CD4-positive, alpha-beta T cell treated with Interleukin-4 for 1 hour (primary cell): ENCODE results near the gene TCTN3.
A peak's percentile ranks its signal among the peaks of the same experiment; 100 is the strongest.
"Not testable (repeated sequence)": the region's sequence is repeated elsewhere in the genome, so short reads cannot be mapped to it uniquely, and the experiment has no call there.

Experiments used
- DNase-seq, 2 donors: peaks; one replicate each; pipeline ENCODE4 v3.0.0-alpha.2; 2020 to 2022

The TCTN3 gene

GRCh38 chr10:95675403-95676116 is 18.2 kb downstream of the TCTN3 start:
- no peak for DNase-seq

GRCh38 chr10:95674643-95675042 is 19.1 kb downstream of the TCTN3 start:
- DNase-seq: no peak

DNA sequence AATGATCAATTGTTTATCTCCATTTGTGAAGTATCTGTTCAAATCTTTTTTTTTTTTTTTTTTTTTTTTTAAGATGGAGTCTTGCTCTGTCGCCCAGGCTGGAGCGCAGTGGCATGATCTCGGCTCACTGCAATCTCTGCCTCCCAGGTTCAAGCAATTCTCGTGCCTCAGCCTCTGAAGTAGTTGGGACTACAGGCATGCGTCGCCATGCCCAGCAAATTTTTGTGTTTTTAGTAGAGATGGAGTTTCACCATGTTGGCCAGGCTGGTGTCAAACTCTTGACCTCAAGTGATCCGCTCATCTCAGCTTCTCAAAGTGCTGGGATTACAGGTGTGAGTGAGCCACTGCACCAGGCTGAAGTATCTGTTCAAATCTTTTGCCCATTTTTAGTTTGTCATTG is 21.1 kb downstream of the TCTN3 start:
- DNase-seq: not testable (repeated sequence)

DNA sequence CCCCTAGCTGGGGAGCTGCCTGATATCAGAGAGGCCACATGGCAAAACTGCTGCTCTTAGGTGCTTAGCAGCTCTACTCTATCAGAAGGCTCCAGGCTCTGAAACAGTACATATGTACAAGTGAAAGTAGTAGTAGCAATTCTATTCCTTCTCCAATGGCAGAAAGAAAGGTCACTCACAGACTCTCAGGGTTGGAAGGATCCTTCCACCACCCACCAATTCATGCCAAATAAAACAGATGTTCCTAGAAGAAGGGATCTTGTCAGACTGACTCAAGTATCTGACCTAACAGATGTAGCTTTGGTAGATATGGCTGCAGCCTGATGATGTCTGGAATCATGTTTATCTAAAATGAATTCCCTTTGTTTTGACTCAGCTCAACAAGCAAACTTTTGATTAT is 29.2 kb downstream of the TCTN3 start:
- no peak for DNase-seq

- DNase-seq: no peak
These were observed 30.2 kb downstream of the TCTN3 start for GRCh38 chr10:95663496-95663895.

DNA sequence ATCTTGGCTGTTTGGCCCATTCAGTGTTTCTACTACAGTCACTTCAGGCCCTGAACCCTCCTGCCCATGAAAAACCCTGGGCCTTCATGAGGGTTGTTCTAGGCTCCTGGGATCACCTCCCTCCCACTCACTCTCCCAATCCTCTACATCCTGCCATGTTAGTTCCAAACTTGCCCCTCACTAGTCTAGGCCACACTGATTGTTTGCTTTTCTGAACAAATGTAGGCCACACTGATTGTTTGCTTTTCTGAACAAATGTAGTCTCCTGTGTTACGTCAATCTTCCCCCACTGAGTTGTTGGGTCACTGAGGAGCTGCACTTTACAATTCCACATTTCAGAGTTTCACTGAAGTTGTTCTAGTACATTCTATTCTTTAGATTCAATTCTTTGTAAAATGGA is 31.9 kb downstream of the TCTN3 start:
- DNase-seq: no peak

DNA sequence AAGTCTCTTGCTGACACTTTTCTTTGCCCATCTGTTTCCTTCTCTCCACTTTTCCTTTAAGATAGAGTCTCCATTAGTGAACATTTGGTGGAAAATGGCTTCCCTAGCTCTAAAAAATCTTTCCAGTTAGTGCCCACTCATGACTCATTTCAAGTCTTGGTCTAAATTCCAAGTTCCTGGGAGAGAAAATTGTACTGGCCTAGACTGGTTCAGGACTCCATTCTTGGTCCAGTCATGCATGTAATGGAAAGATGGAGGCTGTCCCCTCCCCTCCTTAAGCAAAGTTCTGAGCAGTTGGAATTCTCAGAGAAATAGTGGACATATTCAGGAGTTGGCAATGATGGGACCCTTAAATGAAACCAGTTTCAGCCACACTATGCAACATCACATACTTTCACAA is 33.4 kb downstream of the TCTN3 start:
- no peak for DNase-seq

- DNase-seq: no peak
These were observed 36.5 kb downstream of the TCTN3 start for GRCh38 chr10:95657250-95657649.

DNA sequence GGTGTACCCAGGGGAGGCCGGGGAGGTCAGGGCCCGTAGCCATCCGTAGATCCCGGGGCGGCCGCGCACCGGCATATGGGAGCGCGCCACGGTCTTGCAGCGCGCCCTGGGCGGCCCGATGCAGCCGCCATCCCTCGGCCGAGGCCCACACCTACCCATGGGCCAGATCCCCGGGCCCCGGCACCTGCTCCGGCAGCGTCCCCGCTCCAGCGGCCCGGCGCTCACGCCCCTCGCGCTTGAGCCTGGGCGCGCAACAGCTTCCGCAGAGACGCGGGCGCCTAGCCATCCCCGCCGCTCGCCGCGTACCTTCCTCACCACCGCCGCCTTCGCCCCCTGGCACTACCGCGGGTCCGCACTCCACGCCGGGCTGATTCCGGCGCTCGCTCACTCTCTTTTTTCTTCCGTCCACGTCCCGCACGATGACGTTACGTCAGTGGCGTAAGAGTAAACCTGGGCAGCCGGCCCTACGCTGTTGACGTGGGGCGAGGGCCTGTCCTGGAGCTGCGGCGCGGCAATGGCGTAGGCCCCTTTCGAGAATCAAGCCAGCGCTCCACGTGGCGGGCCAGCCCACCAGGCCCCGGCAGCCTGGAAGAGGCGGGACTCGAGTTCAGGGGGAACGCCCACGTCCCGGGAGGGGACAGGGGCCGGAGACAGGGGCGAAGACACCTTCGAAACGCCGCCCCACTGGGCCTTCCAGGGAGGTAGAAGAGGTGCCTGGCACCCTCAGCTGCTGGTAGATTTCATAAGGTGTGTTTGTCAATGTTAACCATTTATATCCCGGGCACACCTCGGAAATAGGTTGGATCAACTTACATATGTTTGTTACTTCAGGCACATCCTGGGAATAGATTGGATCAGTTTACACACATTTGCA is 37.2 kb downstream of the TCTN3 start, which contains the start of gene ALDH18A1:
Gene ALDH18A1 (minus strand): TSS at position 421 of the 874 bp plus-strand sequence. CDS start 3,334 bp downstream, outside the sequence.
- DNase-seq: peak; percentile 92 to 94

DNA sequence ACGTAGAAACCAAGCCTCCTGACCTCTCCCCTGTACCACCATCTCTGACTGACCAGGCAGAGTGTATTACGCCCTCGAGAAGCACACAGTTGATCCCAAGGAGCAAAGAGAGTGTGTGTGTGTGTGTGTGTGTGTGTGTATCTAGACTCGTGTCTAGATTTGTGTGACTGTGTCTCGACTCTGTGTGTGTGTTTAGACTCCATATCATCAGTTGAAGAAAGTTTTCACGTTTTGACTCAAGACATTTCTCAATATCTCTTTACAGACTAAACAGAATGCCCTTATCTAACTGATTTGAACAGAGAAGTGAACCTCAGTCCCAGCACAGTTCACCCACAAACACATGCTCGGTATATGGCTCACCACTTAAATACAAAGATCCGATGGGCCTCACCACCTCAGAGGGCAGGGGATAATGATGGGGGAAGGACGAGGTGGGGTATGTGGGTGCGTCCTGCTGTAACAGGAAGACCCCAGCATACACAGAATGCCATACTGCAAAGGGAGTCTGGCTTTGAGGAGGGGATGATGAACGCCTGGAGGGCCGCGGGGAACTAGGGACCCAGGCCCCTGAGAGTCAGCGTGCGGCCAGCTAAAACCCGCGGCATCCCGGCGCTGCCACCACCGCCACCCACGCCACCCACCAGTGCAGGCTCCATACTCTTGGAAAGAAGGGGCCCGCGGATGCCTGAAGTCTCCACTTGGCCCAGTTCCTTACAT is 38.0 kb downstream of the TCTN3 start:
- DNase-seq: peak in 1 of 2 donors; percentile 20

GRCh38 chr10:95653895-95654294 is 39.8 kb downstream of the TCTN3 start:
- DNase-seq: no peak

DNA sequence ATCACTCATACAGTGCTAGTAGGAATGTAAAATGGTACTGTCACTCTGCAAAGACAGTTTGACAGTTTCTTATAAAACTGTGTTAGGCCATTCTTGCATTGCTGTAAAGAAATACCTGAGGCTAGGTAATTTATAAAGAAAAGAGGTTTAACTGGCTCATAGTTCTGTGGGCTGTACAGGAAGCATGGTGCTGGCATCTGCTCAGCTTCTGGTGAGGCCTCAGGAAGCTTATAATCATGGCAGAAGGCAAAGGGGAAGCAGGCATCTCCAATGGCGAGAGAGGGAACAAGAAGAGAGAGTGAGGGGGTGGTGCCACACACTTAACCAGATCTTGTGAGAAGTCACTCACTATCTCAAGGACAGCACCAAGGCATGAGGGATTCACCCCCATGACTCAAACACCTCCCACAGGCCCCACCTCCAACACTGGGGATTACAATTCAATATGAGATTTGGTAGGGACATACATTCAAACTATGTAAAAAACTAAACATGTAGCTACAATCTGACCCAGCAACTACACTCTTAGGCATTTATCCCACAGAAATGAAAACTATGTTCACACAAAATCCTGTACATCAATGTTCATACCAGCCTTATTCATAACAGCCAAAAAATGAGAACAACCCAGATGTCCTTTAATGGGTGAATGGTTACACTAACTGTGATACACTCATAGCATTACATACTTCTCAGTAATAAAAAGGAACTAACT is 42.2 kb downstream of the TCTN3 start:
- no peak for DNase-seq

GRCh38 chr10:95650232-95650631 is 43.5 kb downstream of the TCTN3 start:
- DNase-seq: no peak

DNA sequence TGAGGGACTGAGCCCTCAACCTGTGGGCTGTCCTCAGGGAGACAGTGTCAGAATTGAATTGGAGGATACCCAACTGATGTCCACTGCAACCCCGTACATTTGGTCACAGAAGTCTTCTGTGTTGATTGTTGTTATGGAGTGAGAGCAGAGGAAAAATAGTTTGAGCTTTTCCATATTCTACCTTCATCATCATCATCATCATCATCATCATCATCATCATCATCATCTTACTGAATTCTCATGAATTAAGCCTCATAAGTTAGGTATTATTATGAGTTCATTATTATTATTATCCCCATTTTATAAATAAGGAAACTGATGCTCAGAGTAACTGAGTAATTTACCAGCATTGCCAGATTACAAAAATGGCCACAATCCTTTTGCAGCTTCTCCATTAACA is 45.6 kb downstream of the TCTN3 start:
- DNase-seq: no peak

GRCh38 chr10:95646160-95646559 is 47.6 kb downstream of the TCTN3 start:
- DNase-seq: no peak

DNA sequence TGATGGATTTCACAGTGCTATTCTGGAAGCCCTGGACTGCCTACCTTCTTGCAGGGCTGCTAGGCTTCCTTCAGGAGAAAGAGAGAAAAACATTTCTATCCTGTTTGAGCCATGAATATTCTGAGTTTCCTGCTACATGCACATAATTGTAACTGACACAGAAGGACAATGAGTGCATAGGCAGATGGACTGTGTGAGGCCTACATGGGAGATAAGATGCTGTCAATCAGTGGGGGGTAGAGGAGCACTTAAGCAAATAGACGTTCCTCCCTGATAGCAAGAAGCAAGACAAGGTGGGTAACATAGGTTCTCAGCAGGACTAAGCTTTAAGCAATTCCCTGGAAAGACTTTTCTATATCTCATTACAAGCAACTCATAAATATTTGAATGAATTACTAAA is 48.8 kb downstream of the TCTN3 start:
- no peak for DNase-seq

- no peak for DNase-seq
These were observed 52.8 kb downstream of the TCTN3 start for GRCh38 chr10:95640891-95641315.

- no peak for DNase-seq
These were observed 55.8 kb downstream of the TCTN3 start for GRCh38 chr10:95637911-95638310.

GRCh38 chr10:95637140-95637539 is 56.6 kb downstream of the TCTN3 start:
- no peak for DNase-seq

DNA sequence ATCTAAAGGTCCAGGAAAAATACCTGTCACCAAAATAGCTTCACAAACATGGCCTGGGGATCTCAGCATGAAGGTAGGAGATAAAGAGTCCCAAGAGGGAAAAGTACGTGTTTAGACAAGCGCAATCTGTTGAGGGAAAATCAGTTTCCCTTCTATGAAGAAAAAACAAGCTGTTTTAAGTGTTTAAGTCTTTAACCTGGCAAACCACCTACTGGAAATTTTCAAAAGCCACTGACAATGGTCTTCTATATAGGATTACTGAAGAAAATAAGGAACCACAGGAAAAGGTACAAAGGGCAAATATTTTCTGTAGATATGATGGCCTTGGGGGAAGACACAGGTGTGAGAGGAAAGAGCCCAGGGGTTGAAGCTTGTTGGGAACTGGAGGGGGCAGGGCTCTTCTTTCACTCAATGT is 58.4 kb downstream of the TCTN3 start:
- DNase-seq: no peak

DNA sequence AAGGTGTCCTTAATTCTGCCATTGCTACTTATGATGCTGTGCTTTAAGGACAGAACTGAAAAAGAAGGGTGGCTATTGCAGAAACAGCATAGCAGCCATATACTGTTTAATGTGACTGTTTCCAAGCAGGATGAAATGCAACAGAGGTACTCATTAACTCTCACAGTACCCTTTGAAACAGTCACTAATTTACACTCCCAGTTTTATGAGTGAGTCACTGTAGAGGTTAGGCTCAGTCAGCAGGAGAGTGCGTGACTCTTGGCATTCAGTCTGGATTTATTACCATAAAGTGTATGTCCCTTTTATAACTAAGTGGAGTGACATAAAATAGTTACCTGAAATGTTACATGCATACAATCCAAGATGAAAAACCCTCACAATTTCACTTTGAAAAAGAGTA is 64.9 kb downstream of the TCTN3 start:
- no peak for DNase-seq

- DNase-seq: no peak
These were observed 67.2 kb downstream of the TCTN3 start for GRCh38 chr10:95626500-95626899.

GRCh38 chr10:95620415-95620814 is 73.3 kb downstream of the TCTN3 start:
- not testable (repeated sequence) for DNase-seq
